K562 (cell line): ENCODE data around the gene ZNF627. TPM values are rescaled to one million over a fixed set of nuclear protein-coding genes. Genes with fewer than 3 reads are reported as not detected.

Source experiments
- ATAC-seq: fragments of 200-7000 bp; cut with Tn5 transposase; 3 replicates; pipeline ENCODE4 v1.9.1; 2020; ENCODE audit warnings: moderate library complexity
- BruUV-seq: library from RNA; stranded (reverse); fragments of 400-500 nt; replicated peaks from 2 replicates; lab custom pipeline; 2021; lab: Mats Ljungman, UMichigan
- CTCF ChIA-PET: fragments of 300-600 bp; formaldehyde crosslinking; extraction: SDS; loops from one replicate; lab custom pipeline; 2021; ENCODE audit warnings: low intra/inter-chr PET ratio; lab: Yijun Ruan, JAX
- POLR2A ChIA-PET: fragments of 300-600, 350-650 bp; sonication (Branson Sonifier 250); formaldehyde crosslinking; extraction: SDS; loops from one replicate; lab custom pipeline; 2021; ENCODE audit warnings: antibody characterized with exemption, inconsistent platforms; lab: Yijun Ruan, JAX
- DNase-seq, 4 experiments: peaks; one replicate each; pipeline versions ENCODE4 v3.0.0 to v3.0.0-alpha.2; 2011 to 2018; ENCODE audit warnings: low spot score in 3 of 4, mixed read lengths in 3 of 4; ENCODE audit errors: extremely low read depth in 1 of 4
- FAIRE-seq: peaks from 2 replicates; lab custom pipeline; 2011; peaks lifted over from hg19 to GRCh38; lab: Jason Lieb, UNC
- H2AFZ ChIP-seq: 2 replicates; pipeline ENCODE4 v1.6.0; 2011; ENCODE audit warnings: low read depth, low read length, control low read depth, inconsistent platforms
- H3K27ac ChIP-seq: fragments of 200-600 bp; 3 replicates; pipeline ENCODE4 v1.8.0; 2011; ENCODE audit warnings: low read depth, mild to moderate bottlenecking, control low read depth, inconsistent platforms, low read length, moderate library complexity, mixed read lengths; ENCODE audit errors: extremely low read depth
- H3K27me3 ChIP-seq, 2 experiments: fragments of 300-600 bp in 1 of 2; 2 replicates in 1 of 2; 3 replicates in 1 of 2; pipeline versions ENCODE4 v1.6.0 to v1.8.0; 2011; ENCODE audit warnings: inconsistent platforms in 2 of 2, low read length in 2 of 2, mild to moderate bottlenecking in 1 of 2, mixed read lengths in 1 of 2, moderate library complexity in 1 of 2; ENCODE audit not compliant: control insufficient read depth in 2 of 2, insufficient read depth in 2 of 2
- H3K36me3 ChIP-seq: fragments of 300-600 bp; 3 replicates; pipeline ENCODE4 v1.8.0; 2011; ENCODE audit warnings: mild to moderate bottlenecking, low read length, inconsistent platforms; ENCODE audit not compliant: control insufficient read depth, insufficient read depth
- H3K4me1 ChIP-seq, 2 experiments: fragments of 200-600 bp in 1 of 2; replicated peaks in 1 of 2; 2 replicates in 1 of 2; 3 replicates in 1 of 2; pipeline versions ENCODE4 v1.5.1 to v1.8.0; 2011; ENCODE audit warnings: inconsistent platforms in 2 of 2, low read length in 2 of 2, mild to moderate bottlenecking in 1 of 2, mixed read lengths in 1 of 2, moderate library complexity in 1 of 2; ENCODE audit not compliant: control insufficient read depth in 2 of 2, insufficient read depth in 2 of 2
- H3K4me2 ChIP-seq: 2 replicates; pipeline ENCODE4 v1.6.1; 2011; ENCODE audit warnings: low read length, control low read depth, inconsistent platforms, mixed read lengths; ENCODE audit not compliant: insufficient read depth
- H3K4me3 ChIP-seq: fragments of 200-600 bp; sonication (generic), shearing (Covaris generic); 2 replicates; pipeline ENCODE4 v1.5.1; 2016; ENCODE audit warnings: control low read depth, inconsistent platforms
- H3K79me2 ChIP-seq: fragments of 200-600 bp; 3 replicates; pipeline ENCODE4 v1.8.0; 2011; ENCODE audit warnings: low read length, inconsistent platforms; ENCODE audit not compliant: control insufficient read depth, insufficient read depth
- H3K9ac ChIP-seq, 2 experiments: 2 replicates each; pipeline versions ENCODE4 v1.6.0 to v1.6.1; 2011; ENCODE audit warnings: low read depth in 2 of 2, low read length in 2 of 2, control low read depth in 1 of 2, inconsistent platforms in 1 of 2, mild to moderate bottlenecking in 1 of 2, mixed read lengths in 1 of 2; ENCODE audit not compliant: insufficient read depth in 1 of 2
- H3K9me1 ChIP-seq: one replicate; pipeline ENCODE4 v1.6.0; 2011; ENCODE audit warnings: inconsistent platforms, mild to moderate bottlenecking, low read length, moderate library complexity; ENCODE audit not compliant: control insufficient read depth, insufficient read depth
- H3K9me3 ChIP-seq: replicated peaks from 2 replicates; pipeline ENCODE4 v1.5.1; 2011; ENCODE audit warnings: low read depth, low read length, inconsistent platforms; ENCODE audit not compliant: control insufficient read depth, insufficient read depth
- H4K20me1 ChIP-seq: replicated peaks from 2 replicates; pipeline ENCODE4 v1.6.1; 2011; ENCODE audit warnings: low read length, inconsistent platforms, mixed read lengths; ENCODE audit not compliant: control insufficient read depth, insufficient read depth
- HNRNPK ChIP-seq: fragments of 200-400 bp; formaldehyde crosslinking; IDR thresholded peaks from one replicate; pipeline ENCODE4 v1.6.1; 2018; ENCODE audit warnings: mild to moderate bottlenecking, low read depth, low read length; ENCODE audit not compliant: poor library complexity, severe bottlenecking
- PCBP1 ChIP-seq: fragments of 200-400 bp; formaldehyde crosslinking; IDR thresholded peaks from 2 replicates; pipeline ENCODE4 v1.6.1; 2018; ENCODE audit warnings: mild to moderate bottlenecking, low read depth, low read length; ENCODE audit not compliant: poor library complexity, severe bottlenecking
- PCBP2 ChIP-seq: fragments of 200-400 bp; formaldehyde crosslinking; IDR thresholded peaks from 2 replicates; pipeline ENCODE4 v1.6.1; 2018; ENCODE audit warnings: low read length, low read depth, mild to moderate bottlenecking, moderate library complexity; ENCODE audit not compliant: poor library complexity, severe bottlenecking
- SETDB1 ChIP-seq: IDR thresholded peaks from one replicate; pipeline ENCODE4 v1.6.1; 2012; ENCODE audit warnings: low read length, control low read depth, inconsistent platforms
- WGBS: fragments of 100-300 bp; shearing (Covaris generic); methylation state at CpG from one replicate; pipeline ENCODE4 v1.1.6; 2016; ENCODE audit warnings: low coverage, mixed read lengths; ENCODE audit not compliant: insufficient coverage; ENCODE audit errors: missing lambda C conversion rate; 5-methylcytosine and 5-hydroxymethylcytosine counted together
- in situ Hi-C: fragments of 300-500 bp; cut with MboI; formaldehyde crosslinking; loops from 4 replicates; pipeline ENCODE4 v1.15.0; 2018; ENCODE audit warnings: inconsistent platforms, mixed read lengths
- intact Hi-C: fragments of 100-400 bp; cut with micrococcal nuclease; formaldehyde crosslinking; loops from 2 replicates; pipeline ENCODE4 v1.14.2; 2022
- polyA plus RNA-seq, 8 experiments: library from polyadenylated mRNA; depleted of rRNA in 4 of 8; stranded (reverse) in 5 of 8; unstranded in 3 of 8; fragments of >200 nt; fragmentation: Nextera tagmentation in 2 of 8; fragmentation: Illumina TruSeq in 1 of 8; extraction: Ambion mirVana in 2 of 8; extraction: Trizol in 1 of 8; gene quantifications; 2 replicates each; pipeline versions ENCODE4 v1.2.1 to v1.2.3, GENCODE V29; 2011 to 2014; ENCODE audit warnings: inconsistent platforms in 1 of 8, missing spikeins in 1 of 8
- total RNA-seq, 7 experiments: library from RNA; depleted of rRNA in 6 of 7; stranded (reverse); fragments of >200 nt in 6 of 7; fragmentation: Illumina TruSeq in 2 of 7; extraction: Trizol in 2 of 7; gene quantifications; 2 replicates each; pipeline versions ENCODE4 v1.2.1 to v1.2.3, GENCODE V29; 2011 to 2021; ENCODE audit warnings: low replicate concordance in 1 of 7
- TF ChIP-seq, protein P1 (sequence below): fragments of 450-650 bp; IDR thresholded peaks from 2 replicates; pipeline ENCODE4 v1.6.1; 2016; ENCODE audit warnings: mild to moderate bottlenecking
- TF ChIP-seq, protein P2 (sequence below), 2 experiments: fragments of 450-650 bp; IDR thresholded peaks; 2 replicates each; pipeline ENCODE4 v1.6.1; 2016; ENCODE audit warnings: mild to moderate bottlenecking in 2 of 2, borderline replicate concordance in 1 of 2, low read depth in 1 of 2, moderate library complexity in 1 of 2

Gene ZNF627
- total and polyA plus RNA-seq, 9 of the 15 experiments (the other 6 are each of a cell fraction or from before 2014, with no cell fraction given): 6.4 to 19.9 (median 10.6) TPM

DNA sequence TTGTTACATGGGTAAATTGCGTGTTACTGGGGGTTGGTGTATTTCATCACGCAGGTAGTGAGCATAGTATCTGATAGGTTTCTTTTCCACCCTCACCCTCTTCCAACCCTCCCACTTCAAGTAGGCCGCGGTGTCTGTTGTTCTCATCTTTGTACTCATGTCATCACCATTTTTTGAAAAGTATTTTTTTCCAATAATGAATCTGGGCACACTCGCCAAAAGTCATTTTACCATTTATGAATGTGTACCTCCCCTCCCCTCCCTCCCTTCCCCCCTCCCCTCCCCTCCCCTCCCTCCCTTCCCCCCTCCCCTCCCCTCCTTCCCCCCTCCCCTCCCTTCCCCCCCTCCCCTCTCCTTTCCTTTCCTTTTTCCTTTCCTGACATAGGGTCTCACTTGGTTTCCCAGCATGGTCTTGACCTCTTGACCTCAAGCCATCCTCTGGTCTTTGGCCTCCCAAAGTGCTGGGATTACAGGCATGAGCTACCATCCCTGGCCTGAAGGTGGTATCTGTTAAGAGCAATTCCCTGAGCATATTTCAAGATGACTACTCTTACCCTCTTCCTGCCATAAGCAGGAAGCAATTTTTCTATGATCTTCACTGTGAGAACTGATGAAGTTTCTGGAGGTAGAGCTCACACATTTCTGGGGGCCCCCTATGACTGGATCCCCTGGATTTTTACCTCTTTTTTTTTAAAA, 15.7 kb downstream of the ZNF627 start:
- ChIA-PET CTCF (no interaction called here), POLR2A (no interaction called here)
- H3K4me3 ChIP-seq: no peak overlapping the region
- H3K27ac ChIP-seq: no peak overlapping the region
- no TSS peak for BruUV-seq
- in situ Hi-C loops (no loop called here), intact Hi-C loops (no loop called here)
- H3K9me3 ChIP-seq: peaks cover 23% of the 10 kb centered on the region
- FAIRE-seq: no peak
- H3K9ac ChIP-seq: no peak overlapping the region
- no peak overlapping the region for H2AFZ ChIP-seq
- WGBS: 94% methylated on average over 4 of the region's 5 CpGs
- TF ChIP-seq, protein P1, sequence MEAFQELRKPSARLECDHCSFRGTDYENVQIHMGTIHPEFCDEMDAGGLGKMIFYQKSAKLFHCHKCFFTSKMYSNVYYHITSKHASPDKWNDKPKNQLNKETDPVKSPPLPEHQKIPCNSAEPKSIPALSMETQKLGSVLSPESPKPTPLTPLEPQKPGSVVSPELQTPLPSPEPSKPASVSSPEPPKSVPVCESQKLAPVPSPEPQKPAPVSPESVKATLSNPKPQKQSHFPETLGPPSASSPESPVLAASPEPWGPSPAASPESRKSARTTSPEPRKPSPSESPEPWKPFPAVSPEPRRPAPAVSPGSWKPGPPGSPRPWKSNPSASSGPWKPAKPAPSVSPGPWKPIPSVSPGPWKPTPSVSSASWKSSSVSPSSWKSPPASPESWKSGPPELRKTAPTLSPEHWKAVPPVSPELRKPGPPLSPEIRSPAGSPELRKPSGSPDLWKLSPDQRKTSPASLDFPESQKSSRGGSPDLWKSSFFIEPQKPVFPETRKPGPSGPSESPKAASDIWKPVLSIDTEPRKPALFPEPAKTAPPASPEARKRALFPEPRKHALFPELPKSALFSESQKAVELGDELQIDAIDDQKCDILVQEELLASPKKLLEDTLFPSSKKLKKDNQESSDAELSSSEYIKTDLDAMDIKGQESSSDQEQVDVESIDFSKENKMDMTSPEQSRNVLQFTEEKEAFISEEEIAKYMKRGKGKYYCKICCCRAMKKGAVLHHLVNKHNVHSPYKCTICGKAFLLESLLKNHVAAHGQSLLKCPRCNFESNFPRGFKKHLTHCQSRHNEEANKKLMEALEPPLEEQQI: no peak
- peak; percentile 92 for TF ChIP-seq HNRNPK
- TF ChIP-seq, protein P2, sequence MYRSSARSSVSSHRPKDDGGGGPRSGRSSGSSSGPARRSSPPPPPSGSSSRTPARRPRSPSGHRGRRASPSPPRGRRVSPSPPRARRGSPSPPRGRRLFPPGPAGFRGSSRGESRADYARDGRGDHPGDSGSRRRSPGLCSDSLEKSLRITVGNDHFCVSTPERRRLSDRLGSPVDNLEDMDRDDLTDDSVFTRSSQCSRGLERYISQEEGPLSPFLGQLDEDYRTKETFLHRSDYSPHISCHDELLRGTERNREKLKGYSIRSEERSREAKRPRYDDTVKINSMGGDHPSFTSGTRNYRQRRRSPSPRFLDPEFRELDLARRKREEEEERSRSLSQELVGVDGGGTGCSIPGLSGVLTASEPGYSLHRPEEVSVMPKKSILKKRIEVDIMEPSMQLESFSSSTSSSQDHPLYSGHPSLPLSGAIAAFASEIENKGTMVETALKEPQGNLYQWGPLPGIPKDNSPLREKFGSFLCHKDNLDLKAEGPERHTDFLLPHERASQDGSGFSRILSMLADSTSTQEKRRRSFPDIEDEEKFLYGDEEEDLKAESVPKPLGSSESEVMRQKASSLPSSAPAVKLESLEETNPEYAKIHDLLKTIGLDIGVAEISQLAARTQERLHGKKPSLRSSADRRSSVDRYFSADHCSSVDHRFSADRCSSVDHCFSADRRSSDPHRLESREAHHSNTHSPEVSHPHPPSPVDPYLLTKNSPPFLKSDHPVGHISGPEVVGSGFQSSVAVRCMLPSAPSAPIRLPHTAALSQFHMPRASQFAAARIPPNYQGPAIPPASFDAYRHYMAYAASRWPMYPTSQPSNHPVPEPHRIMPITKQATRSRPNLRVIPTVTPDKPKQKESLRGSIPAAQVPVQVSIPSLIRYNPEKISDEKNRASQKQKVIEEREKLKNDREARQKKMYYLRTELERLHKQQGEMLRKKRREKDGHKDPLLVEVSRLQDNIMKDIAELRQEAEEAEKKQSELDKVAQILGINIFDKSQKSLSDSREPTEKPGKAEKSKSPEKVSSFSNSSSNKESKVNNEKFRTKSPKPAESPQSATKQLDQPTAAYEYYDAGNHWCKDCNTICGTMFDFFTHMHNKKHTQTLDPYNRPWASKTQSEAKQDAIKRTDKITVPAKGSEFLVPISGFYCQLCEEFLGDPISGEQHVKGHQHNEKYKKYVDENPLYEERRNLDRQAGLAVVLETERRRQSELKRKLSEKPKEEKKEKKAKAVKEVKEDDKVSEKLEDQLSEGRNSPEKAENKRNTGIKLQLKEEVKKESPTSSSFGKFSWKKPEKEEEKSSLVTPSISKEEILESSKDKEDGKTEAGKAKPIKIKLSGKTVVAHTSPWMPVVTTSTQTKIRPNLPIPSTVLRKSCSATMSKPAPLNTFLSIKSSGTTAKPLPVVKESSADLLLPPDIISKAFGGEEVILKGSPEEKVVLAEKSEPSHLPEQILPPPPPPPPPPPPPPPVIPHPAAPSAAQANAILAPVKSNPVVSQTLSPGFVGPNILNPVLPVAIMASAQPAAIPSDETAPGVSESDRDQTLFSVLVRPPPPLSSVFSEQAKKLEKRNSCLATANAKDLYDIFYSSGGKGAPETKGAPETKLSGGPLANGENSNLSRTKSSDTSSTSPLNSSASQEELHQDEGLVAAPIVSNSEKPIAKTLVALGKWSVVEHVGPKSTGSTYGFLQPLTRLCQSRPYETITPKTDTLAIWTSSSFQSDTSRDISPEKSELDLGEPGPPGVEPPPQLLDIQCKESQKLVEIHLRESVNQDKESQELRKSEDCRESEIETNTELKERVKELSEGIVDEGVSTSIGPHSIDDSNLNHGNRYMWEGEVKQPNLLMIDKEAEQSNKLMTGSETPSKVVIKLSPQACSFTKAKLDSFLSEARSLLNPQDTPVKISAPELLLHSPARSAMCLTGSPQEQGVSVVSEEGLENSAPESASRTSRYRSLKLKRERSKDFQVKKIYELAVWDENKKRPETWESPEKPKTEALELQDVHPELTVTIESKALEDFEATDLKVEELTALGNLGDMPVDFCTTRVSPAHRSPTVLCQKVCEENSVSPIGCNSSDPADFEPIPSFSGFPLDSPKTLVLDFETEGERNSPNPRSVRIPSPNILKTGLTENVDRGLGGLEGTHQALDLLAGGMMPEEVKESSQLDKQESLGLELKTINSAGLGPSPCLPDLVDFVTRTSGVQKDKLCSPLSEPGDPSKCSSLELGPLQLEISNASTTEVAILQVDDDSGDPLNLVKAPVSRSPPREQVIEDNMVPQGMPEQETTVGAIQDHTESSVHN (IDR thresholded peaks at IDR 0.05; ENCODE audit: borderline replicate concordance in 1 of 2, low read depth in 1 of 2): no peak
- TF ChIP-seq PCBP1: peak; percentile 91
- TF ChIP-seq PCBP2: peak; percentile 88
- no peak for TF ChIP-seq SETDB1
- H3K9me1 ChIP-seq: no peaks in the 10 kb centered on the region
- no peaks in the 10 kb centered on the region for H3K4me1 ChIP-seq
- H3K4me2 ChIP-seq: no peak overlapping the region
- peaks cover 23% of the 10 kb centered on the region for H3K79me2 ChIP-seq
- ATAC-seq: no peak
- no peaks in the 10 kb centered on the region for H3K27me3 ChIP-seq
- no peak for DNase-seq
- H4K20me1 ChIP-seq: no peaks in the 10 kb centered on the region
- H3K36me3 ChIP-seq: peaks cover 42% of the 10 kb centered on the region
